RWPE2 (cell line): ENCODE measurements around the gene MAST2.

Experiments
- ATAC-seq: fragments of 200-7000 bp; cut with Tn5 transposase; 3 replicates; pipeline ENCODE4 v1.9.1; 2021; ENCODE audit warnings: low read depth
- DNase-seq: peaks from one replicate; pipeline ENCODE4 v3.0.0-alpha.2; 2020; ENCODE audit warnings: low spot score
- H3K27ac ChIP-seq: fragments of 450-650 bp; 2 replicates; pipeline ENCODE4 v1.5.1; 2017; ENCODE audit warnings: mild to moderate bottlenecking; ENCODE audit not compliant: poor library complexity, severe bottlenecking
- H3K27me3 ChIP-seq: fragments of 250-450 bp; sonication (Bioruptor Pico); 2 replicates; pipeline ENCODE4 v1.5.1; 2021; ENCODE audit warnings: mild to moderate bottlenecking, moderate library complexity; ENCODE audit not compliant: insufficient read depth, poor library complexity, severe bottlenecking
- H3K36me3 ChIP-seq: fragments of 250-450 bp; sonication (Bioruptor Pico); 2 replicates; pipeline ENCODE4 v1.5.1; 2020; ENCODE audit warnings: low read depth, mild to moderate bottlenecking, moderate library complexity
- H3K4me1 ChIP-seq: fragments of 250-450 bp; sonication (Bioruptor Pico); 2 replicates; pipeline ENCODE4 v1.5.1; 2021; ENCODE audit warnings: mild to moderate bottlenecking, moderate library complexity; ENCODE audit not compliant: insufficient read depth, poor library complexity, severe bottlenecking
- H3K4me3 ChIP-seq: fragments of 250-450 bp; sonication (Bioruptor Pico); 2 replicates; pipeline ENCODE4 v1.5.1; 2021; ENCODE audit warnings: mild to moderate bottlenecking, moderate library complexity; ENCODE audit not compliant: severe bottlenecking
- H3K9me3 ChIP-seq: fragments of 250-450 bp; sonication (Bioruptor Pico); 2 replicates; pipeline ENCODE4 v1.5.1; 2021; ENCODE audit warnings: mild to moderate bottlenecking, moderate library complexity; ENCODE audit not compliant: severe bottlenecking
- TF ChIP-seq, protein P1 (sequence below): fragments of 450-650 bp; IDR thresholded peaks from one replicate; pipeline ENCODE4 v1.5.1; 2017; ENCODE audit warnings: mild to moderate bottlenecking, moderate library complexity; ENCODE audit not compliant: poor library complexity, severe bottlenecking

Gene MAST2

DNA sequence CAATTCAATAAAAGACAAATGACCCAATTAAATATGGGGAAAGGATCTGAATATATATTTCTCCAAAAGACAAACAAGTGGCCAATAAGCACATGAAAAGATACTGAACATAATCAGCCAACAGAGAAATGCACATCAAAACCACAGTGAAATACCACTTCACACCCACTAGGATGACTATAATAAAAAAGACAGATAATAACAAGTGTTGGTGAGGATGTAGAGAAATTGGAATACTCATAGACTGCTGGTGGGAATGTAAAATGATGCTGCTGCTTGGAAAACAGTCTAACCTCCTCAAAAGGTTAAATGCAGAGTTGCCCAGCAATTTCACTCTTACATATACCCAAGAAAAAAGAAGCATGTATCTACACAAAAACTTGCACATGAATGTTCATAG lies 280.2 kb downstream of the MAST2 start:
- Histone ChIP-seq H3K4me1 (peaks cover 33% of the 10 kb centered on the region), H3K4me3 (no peak overlapping the region), H3K27ac (peak overlapping the region; percentile 84), H3K27me3 (no peaks in the 10 kb centered on the region), H3K36me3 (no peaks in the 10 kb centered on the region), H3K9me3 (no peaks in the 10 kb centered on the region)
- ATAC-seq, result no peak
- no peak for DNase-seq
- TF ChIP-seq, protein P1, sequence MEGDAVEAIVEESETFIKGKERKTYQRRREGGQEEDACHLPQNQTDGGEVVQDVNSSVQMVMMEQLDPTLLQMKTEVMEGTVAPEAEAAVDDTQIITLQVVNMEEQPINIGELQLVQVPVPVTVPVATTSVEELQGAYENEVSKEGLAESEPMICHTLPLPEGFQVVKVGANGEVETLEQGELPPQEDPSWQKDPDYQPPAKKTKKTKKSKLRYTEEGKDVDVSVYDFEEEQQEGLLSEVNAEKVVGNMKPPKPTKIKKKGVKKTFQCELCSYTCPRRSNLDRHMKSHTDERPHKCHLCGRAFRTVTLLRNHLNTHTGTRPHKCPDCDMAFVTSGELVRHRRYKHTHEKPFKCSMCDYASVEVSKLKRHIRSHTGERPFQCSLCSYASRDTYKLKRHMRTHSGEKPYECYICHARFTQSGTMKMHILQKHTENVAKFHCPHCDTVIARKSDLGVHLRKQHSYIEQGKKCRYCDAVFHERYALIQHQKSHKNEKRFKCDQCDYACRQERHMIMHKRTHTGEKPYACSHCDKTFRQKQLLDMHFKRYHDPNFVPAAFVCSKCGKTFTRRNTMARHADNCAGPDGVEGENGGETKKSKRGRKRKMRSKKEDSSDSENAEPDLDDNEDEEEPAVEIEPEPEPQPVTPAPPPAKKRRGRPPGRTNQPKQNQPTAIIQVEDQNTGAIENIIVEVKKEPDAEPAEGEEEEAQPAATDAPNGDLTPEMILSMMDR, result no peak

DNA sequence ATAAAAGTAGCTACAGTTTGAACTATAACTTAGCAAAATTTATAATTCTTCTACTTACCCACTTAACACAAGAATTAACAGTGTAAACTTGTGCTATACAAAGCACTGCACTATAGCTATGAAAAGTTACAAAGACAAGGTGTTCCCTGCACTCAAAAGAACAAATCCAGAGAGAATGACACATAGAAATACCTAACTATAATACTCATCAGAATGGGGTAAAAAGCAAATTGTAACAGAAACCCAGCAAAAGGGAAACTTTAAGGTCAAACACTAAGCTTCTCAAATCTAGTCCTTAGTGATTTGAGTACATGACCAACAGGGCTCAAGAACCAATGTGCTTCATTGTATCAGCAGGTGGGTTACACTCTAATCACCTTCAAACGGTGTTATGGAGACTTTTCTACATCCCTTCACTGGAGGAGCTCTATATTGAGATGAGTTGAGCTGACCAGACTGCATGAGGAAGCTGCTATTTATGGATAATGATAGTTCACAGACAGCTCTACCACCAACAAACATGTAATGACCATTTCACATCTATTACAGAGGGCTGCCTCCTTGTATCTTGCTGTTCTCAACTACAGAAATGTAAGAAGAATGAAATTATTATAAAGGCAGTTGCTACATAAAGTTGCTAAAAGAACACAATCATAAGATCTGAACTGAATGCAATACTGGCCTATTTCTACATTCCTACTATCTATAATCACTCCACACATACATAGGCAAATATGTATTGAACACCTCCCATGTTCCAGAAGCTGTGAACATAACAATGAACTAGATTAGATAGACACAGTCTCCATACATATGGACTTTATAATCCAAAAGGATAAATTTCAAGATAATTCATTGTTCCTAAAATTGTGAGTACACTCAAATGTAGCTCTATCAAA lies 281.4 kb downstream of the MAST2 start:
- no peaks in the 10 kb centered on the region for H3K36me3 ChIP-seq
- TF ChIP-seq, protein P1, result no peak
- DNase-seq, result no peak
- H3K9me3 ChIP-seq, result no peaks in the 10 kb centered on the region
- H3K27me3 ChIP-seq, result no peaks in the 10 kb centered on the region
- H3K4me1 ChIP-seq, result peaks cover 33% of the 10 kb centered on the region
- no peak overlapping the region for H3K4me3 ChIP-seq
- ATAC-seq, result peak; percentile 93
- peak overlapping the region; percentile 84 for H3K27ac ChIP-seq
